Neural cell (in vitro differentiated cells): Measurements from ENCODE around the gene USP2. TPM values are rescaled to one million over a fixed set of nuclear protein-coding genes. Genes with fewer than 3 reads are reported as not detected.

Experiments
- H2AFZ ChIP-seq: fragments of 200-600, 300-800 bp; sonication (generic), shearing (Covaris generic); 2 replicates; pipeline ENCODE4 v1.6.0; 2014; ENCODE audit warnings: low read depth, mild to moderate bottlenecking, antibody characterized with exemption, low read length, moderate library complexity
- H3F3A ChIP-seq: fragments of 200-600 bp; shearing (Covaris generic); 2 replicates; pipeline ENCODE4 v1.6.1; 2016; ENCODE audit warnings: mild to moderate bottlenecking, moderate library complexity, mixed read lengths, antibody characterized with exemption, low read length; ENCODE audit not compliant: insufficient read depth, poor library complexity, severe bottlenecking
- H3K27ac ChIP-seq: fragments of 200-600, 300-800 bp; sonication (generic), shearing (Covaris generic); 2 replicates; pipeline ENCODE4 v1.5.1; 2014; ENCODE audit warnings: mild to moderate bottlenecking, low read length, moderate library complexity
- H3K27me3 ChIP-seq: fragments of 300-800, 200-600 bp; sonication (generic), shearing (Covaris generic); 2 replicates; pipeline ENCODE4 v1.6.0; 2014; ENCODE audit warnings: mild to moderate bottlenecking, low read depth, low read length, moderate library complexity; ENCODE audit not compliant: insufficient read depth
- H3K36me3 ChIP-seq: fragments of 300-800, 200-600 bp; sonication (generic), shearing (Covaris generic); 2 replicates; pipeline ENCODE4 v1.5.1; 2014; ENCODE audit warnings: mild to moderate bottlenecking, antibody characterized with exemption, low read length, moderate library complexity; ENCODE audit not compliant: insufficient read depth
- H3K4me2 ChIP-seq: fragments of 300-800, 200-600 bp; sonication (generic), shearing (Covaris generic); 2 replicates; pipeline ENCODE4 v1.6.0; 2014; ENCODE audit warnings: mild to moderate bottlenecking, low read length
- H3K4me3 ChIP-seq: fragments of 300-800, 200-600 bp; sonication (generic), shearing (Covaris generic); 2 replicates; pipeline ENCODE4 v1.5.1; 2014; ENCODE audit warnings: mild to moderate bottlenecking, low read length, moderate library complexity
- H3K79me2 ChIP-seq: fragments of 200-600 bp; shearing (Covaris generic); replicated peaks from 2 replicates; pipeline ENCODE4 v1.6.0; 2014; ENCODE audit warnings: mild to moderate bottlenecking, low read length, moderate library complexity; ENCODE audit not compliant: insufficient read depth
- H3K9ac ChIP-seq: fragments of 300-800, 200-600 bp; sonication (generic), shearing (Covaris generic); 2 replicates; pipeline ENCODE4 v1.6.1; 2016; ENCODE audit warnings: mild to moderate bottlenecking, low read length, mixed read lengths
- H3K9me2 ChIP-seq: fragments of 200-600 bp; shearing (Covaris generic); 2 replicates; pipeline ENCODE4 v1.6.1; 2016; ENCODE audit warnings: mild to moderate bottlenecking, low read length, mixed read lengths; ENCODE audit not compliant: insufficient read depth
- H3K9me3 ChIP-seq: fragments of 200-600, 300-800 bp; sonication (generic), shearing (Covaris generic); 2 replicates; pipeline ENCODE4 v1.6.1; 2016; ENCODE audit warnings: mild to moderate bottlenecking, mixed run types, low read length, moderate library complexity, mixed read lengths
- H4K20me1 ChIP-seq: fragments of 200-600 bp; shearing (Covaris generic); 2 replicates; pipeline ENCODE4 v1.6.1; 2016; ENCODE audit warnings: mild to moderate bottlenecking, mixed run types; ENCODE audit not compliant: insufficient read depth
- EP300 ChIP-seq: fragments of 450-650 bp; conservative IDR thresholded peaks from 2 replicates; pipeline ENCODE4 v1.6.1; 2014; ENCODE audit warnings: antibody characterized with exemption, mild to moderate bottlenecking, moderate library complexity; ENCODE audit not compliant: poor library complexity, severe bottlenecking
- EZH2 ChIP-seq: fragments of 200-600, 300-800 bp; shearing (Covaris generic), sonication (generic); IDR thresholded peaks from 2 replicates; pipeline ENCODE4 v1.6.1; 2014; ENCODE audit warnings: antibody characterized with exemption, low read length, borderline replicate concordance, mild to moderate bottlenecking; ENCODE audit not compliant: insufficient read depth, poor library complexity, severe bottlenecking
- MXI1 ChIP-seq: fragments of 450-650 bp; conservative IDR thresholded peaks from 2 replicates; pipeline ENCODE4 v1.6.1; 2014; ENCODE audit warnings: antibody characterized with exemption, mild to moderate bottlenecking; ENCODE audit not compliant: poor library complexity, severe bottlenecking
- POLR2AphosphoS5 ChIP-seq: IDR thresholded peaks from 2 replicates; pipeline ENCODE4 v1.6.1; 2012
- RAD21 ChIP-seq: fragments of 450-650 bp; conservative IDR thresholded peaks from 2 replicates; pipeline ENCODE4 v1.6.1; 2014; ENCODE audit warnings: antibody characterized with exemption, mild to moderate bottlenecking, moderate library complexity
- SMC3 ChIP-seq: fragments of 450-650 bp; conservative IDR thresholded peaks from 2 replicates; pipeline ENCODE4 v1.6.1; 2014; ENCODE audit warnings: antibody characterized with exemption, mild to moderate bottlenecking, moderate library complexity; ENCODE audit not compliant: poor library complexity
- TAF1 ChIP-seq: IDR thresholded peaks from 2 replicates; pipeline ENCODE4 v1.6.1; 2012; ENCODE audit warnings: low read depth
- polyA plus RNA-seq: library from polyadenylated mRNA; depleted of rRNA; stranded (reverse); fragments of >200 nt; gene quantifications from 2 replicates; pipeline ENCODE4 v1.2.3, GENCODE V29; 2014
- TF ChIP-seq, protein P1 (sequence below): fragments of 450-650 bp; IDR thresholded peaks from 2 replicates; pipeline ENCODE4 v1.5.1; 2014; ENCODE audit warnings: antibody characterized with exemption, mild to moderate bottlenecking, moderate library complexity; ENCODE audit not compliant: poor library complexity, severe bottlenecking
- TF ChIP-seq, protein P2 (sequence below): IDR thresholded peaks from 2 replicates; pipeline ENCODE4 v1.6.1; 2012; ENCODE audit warnings: borderline replicate concordance

USP2 gene
- polyA plus RNA-seq, 1 donor from 2014 or later, result 0.59 TPM

DNA sequence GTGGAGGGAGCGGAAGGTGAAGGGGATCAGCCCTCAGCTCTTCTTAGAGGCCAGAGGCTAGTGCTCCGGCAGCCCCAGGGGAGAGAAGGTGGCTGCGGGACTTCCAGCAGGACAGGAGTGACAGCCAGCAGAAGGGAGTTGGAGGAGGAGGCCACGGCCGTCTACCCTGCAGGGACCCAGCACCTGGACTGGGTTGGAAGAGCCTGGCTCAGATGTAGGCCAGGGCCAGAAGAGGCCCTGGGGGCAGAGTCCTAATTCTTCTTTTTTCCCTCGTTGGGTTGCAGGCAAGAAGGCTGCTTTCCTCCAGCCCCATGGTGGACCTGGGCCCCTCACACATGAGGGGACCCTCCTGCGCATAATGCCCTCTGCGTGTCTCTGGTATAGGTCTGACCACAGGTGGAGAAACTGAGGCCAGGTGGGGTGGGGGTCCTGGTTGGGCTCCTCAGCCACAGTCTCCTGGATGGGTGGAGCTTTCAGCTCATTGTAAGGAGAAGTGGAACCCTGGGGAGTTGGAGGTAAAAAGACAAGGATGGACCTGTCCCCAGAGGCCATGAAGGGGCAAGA is 62.3 kb downstream of the USP2 start:
- no peaks in the 10 kb centered on the region for H4K20me1 ChIP-seq
- H2AFZ ChIP-seq, result no peak overlapping the region
- no peak overlapping the region for H3K4me2 ChIP-seq
- H3K27ac ChIP-seq, result no peak overlapping the region
- no peaks in the 10 kb centered on the region for H3K36me3 ChIP-seq
- no peak overlapping the region for H3K9ac ChIP-seq
- H3F3A ChIP-seq, result no peaks in the 10 kb centered on the region
- no peaks in the 10 kb centered on the region for H3K79me2 ChIP-seq
- no peaks in the 10 kb centered on the region for H3K9me3 ChIP-seq
- no peak overlapping the region for H3K4me3 ChIP-seq
- peaks cover 29% of the 10 kb centered on the region for H3K27me3 ChIP-seq
- TF ChIP-seq EZH2 (no peak), SMC3 (no peak), MXI1 (no peak), RAD21 (no peak), TAF1 (no peak), POLR2AphosphoS5 (no peak), EP300 (no peak)
- TF ChIP-seq, protein P1, sequence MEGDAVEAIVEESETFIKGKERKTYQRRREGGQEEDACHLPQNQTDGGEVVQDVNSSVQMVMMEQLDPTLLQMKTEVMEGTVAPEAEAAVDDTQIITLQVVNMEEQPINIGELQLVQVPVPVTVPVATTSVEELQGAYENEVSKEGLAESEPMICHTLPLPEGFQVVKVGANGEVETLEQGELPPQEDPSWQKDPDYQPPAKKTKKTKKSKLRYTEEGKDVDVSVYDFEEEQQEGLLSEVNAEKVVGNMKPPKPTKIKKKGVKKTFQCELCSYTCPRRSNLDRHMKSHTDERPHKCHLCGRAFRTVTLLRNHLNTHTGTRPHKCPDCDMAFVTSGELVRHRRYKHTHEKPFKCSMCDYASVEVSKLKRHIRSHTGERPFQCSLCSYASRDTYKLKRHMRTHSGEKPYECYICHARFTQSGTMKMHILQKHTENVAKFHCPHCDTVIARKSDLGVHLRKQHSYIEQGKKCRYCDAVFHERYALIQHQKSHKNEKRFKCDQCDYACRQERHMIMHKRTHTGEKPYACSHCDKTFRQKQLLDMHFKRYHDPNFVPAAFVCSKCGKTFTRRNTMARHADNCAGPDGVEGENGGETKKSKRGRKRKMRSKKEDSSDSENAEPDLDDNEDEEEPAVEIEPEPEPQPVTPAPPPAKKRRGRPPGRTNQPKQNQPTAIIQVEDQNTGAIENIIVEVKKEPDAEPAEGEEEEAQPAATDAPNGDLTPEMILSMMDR, result no peak
- TF ChIP-seq, protein P2, sequence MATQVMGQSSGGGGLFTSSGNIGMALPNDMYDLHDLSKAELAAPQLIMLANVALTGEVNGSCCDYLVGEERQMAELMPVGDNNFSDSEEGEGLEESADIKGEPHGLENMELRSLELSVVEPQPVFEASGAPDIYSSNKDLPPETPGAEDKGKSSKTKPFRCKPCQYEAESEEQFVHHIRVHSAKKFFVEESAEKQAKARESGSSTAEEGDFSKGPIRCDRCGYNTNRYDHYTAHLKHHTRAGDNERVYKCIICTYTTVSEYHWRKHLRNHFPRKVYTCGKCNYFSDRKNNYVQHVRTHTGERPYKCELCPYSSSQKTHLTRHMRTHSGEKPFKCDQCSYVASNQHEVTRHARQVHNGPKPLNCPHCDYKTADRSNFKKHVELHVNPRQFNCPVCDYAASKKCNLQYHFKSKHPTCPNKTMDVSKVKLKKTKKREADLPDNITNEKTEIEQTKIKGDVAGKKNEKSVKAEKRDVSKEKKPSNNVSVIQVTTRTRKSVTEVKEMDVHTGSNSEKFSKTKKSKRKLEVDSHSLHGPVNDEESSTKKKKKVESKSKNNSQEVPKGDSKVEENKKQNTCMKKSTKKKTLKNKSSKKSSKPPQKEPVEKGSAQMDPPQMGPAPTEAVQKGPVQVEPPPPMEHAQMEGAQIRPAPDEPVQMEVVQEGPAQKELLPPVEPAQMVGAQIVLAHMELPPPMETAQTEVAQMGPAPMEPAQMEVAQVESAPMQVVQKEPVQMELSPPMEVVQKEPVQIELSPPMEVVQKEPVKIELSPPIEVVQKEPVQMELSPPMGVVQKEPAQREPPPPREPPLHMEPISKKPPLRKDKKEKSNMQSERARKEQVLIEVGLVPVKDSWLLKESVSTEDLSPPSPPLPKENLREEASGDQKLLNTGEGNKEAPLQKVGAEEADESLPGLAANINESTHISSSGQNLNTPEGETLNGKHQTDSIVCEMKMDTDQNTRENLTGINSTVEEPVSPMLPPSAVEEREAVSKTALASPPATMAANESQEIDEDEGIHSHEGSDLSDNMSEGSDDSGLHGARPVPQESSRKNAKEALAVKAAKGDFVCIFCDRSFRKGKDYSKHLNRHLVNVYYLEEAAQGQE, result no peak
- H3K9me2 ChIP-seq, result no peaks in the 10 kb centered on the region

DNA sequence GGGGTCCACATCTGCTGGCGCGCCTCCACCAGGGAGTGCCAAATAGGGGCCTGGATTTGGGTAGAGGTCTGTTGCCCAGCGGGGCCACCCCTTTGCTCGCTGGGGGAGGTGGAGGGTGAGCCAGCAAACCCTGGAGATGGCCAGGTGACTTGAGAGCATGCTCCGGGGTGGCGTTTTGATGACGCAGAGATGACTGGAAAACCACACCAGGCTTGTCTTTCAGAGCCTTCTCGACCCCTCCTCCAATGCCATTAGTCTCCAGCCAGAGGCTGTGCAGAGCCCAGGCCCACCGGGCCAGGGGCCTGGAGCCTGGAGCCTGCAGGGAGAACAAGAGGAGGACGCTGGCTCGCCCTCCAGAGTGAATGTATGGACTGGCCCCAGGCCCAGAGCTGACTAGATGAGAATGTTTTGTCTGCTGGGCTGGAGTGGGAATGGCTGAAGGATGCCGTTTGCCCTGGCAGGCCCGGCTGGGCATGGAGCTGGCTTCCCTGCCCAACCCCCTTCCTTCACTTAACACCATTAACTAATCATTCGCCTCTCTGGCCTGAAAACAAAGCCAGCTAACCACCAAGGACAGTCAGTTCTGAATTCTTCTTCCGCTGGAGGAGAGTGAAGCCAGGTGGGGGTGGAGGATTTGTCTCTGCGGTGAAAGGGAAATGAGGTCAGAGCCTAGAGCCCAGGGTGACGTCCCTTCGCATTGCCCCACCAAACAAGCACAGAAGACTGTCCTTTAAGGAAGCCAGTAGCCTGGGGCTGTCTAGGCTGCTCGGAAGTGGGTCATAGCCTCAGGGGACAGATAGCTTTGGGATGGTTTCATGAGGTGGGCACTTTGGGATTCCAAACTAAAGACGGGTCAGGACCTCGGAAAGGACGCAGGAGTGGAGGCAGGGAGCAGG is 63.0 kb downstream of the USP2 start:
- H2AFZ ChIP-seq, result no peak overlapping the region
- no peaks in the 10 kb centered on the region for H3K36me3 ChIP-seq
- H3K9ac ChIP-seq, result no peak overlapping the region
- H4K20me1 ChIP-seq, result no peaks in the 10 kb centered on the region
- H3K9me2 ChIP-seq, result no peaks in the 10 kb centered on the region
- H3F3A ChIP-seq, result no peaks in the 10 kb centered on the region
- H3K9me3 ChIP-seq, result no peaks in the 10 kb centered on the region
- no peak overlapping the region for H3K4me3 ChIP-seq
- no peak overlapping the region for H3K4me2 ChIP-seq
- H3K79me2 ChIP-seq, result no peaks in the 10 kb centered on the region
- H3K27ac ChIP-seq, result no peak overlapping the region
- TF ChIP-seq POLR2AphosphoS5 (no peak), EP300 (no peak), TAF1 (no peak), MXI1 (no peak), EZH2 (no peak), RAD21 (no peak), SMC3 (no peak)
- TF ChIP-seq, protein P2, result no peak
- TF ChIP-seq, protein P1, result no peak
- peaks cover 29% of the 10 kb centered on the region for H3K27me3 ChIP-seq
